Endothelial cell of umbilical vein (primary cell): ENCODE data around the gene BMP2K. TPM values are rescaled to one million over a fixed set of nuclear protein-coding genes. Genes with fewer than 3 reads are reported as not detected.
A peak's percentile ranks its signal among the peaks of the same experiment; 100 is the strongest.

Source experiments
- BruUV-seq: library from RNA; stranded (reverse); fragments of 400-500 nt; replicated peaks from 2 replicates; lab custom pipeline; 2021; lab: Mats Ljungman, UMichigan
- CTCF ChIA-PET: fragments of 300-600, 350-600 bp; sonication (Branson Sonifier 250); formaldehyde crosslinking; loops from one replicate; lab custom pipeline; 2021; ENCODE audit warnings: antibody characterized with exemption, inconsistent platforms; lab: Charles Lee
- POLR2A ChIA-PET: fragments of 300-600, 350-600 bp; sonication (Branson Sonifier 250); formaldehyde crosslinking; loops from one replicate; lab custom pipeline; 2021; ENCODE audit warnings: antibody characterized with exemption, inconsistent platforms; lab: Charles Lee
- DNase-seq: peaks from one replicate; pipeline ENCODE4 v3.0.0-alpha.2; 2011; ENCODE audit warnings: low read depth, low spot score
- FAIRE-seq: peaks from 2 replicates; lab custom pipeline; 2011; peaks lifted over from hg19 to GRCh38; lab: Jason Lieb, UNC
- H2AFZ ChIP-seq: 2 replicates; pipeline ENCODE4 v1.6.0; 2012; ENCODE audit warnings: low read depth, low read length, control low read depth, inconsistent platforms
- H3K27ac ChIP-seq: 2 replicates; pipeline ENCODE4 v1.5.1; 2011; ENCODE audit warnings: low read depth, mild to moderate bottlenecking, control low read depth, low read length, moderate library complexity; ENCODE audit not compliant: insufficient read depth
- H3K27me3 ChIP-seq, 2 experiments: 2 replicates each; pipeline versions ENCODE4 v1.6.0 to v1.6.1; 2011; ENCODE audit warnings: low read length in 2 of 2, mixed read lengths in 1 of 2; ENCODE audit not compliant: control insufficient read depth in 2 of 2, insufficient read depth in 2 of 2
- H3K36me3 ChIP-seq, 2 experiments: 2 replicates in 1 of 2; 3 replicates in 1 of 2; pipeline ENCODE4 v1.5.1; 2011; ENCODE audit warnings: low read length in 2 of 2, mild to moderate bottlenecking in 1 of 2, moderate library complexity in 1 of 2; ENCODE audit not compliant: control insufficient read depth in 2 of 2, insufficient read depth in 2 of 2; ENCODE audit errors: extremely low read depth in 1 of 2
- H3K4me1 ChIP-seq: 3 replicates; pipeline ENCODE4 v1.5.1; 2011; ENCODE audit warnings: mild to moderate bottlenecking, low read length; ENCODE audit not compliant: control insufficient read depth, insufficient read depth; ENCODE audit errors: extremely low read depth
- H3K4me2 ChIP-seq: 2 replicates; pipeline ENCODE4 v1.6.1; 2011; ENCODE audit warnings: low read length, control low read depth, mixed read lengths; ENCODE audit not compliant: insufficient read depth
- H3K4me3 ChIP-seq, 3 experiments: fragments of 200-600 bp in 1 of 3; sonication (generic), shearing (Covaris generic) in 1 of 3; replicated peaks in 1 of 3; 2 replicates each; pipeline ENCODE4 v1.5.1; 2011 to 2016; ENCODE audit warnings: control low read depth in 3 of 3, low read length in 3 of 3, mild to moderate bottlenecking in 2 of 3, inconsistent platforms in 1 of 3, low read depth in 1 of 3, moderate library complexity in 1 of 3; ENCODE audit not compliant: insufficient read depth in 1 of 3
- H3K79me2 ChIP-seq: 2 replicates; pipeline ENCODE4 v1.6.0; 2012; ENCODE audit warnings: low read length, inconsistent platforms; ENCODE audit not compliant: control insufficient read depth, insufficient read depth
- H3K9ac ChIP-seq: replicated peaks from 2 replicates; pipeline ENCODE3; 2011; ENCODE audit warnings: low read length, control low read depth; ENCODE audit not compliant: insufficient read depth; ENCODE audit errors: extremely low read depth
- H3K9me1 ChIP-seq: replicated peaks from 3 replicates; pipeline ENCODE4 v1.6.0; 2011; ENCODE audit warnings: mild to moderate bottlenecking, low read length; ENCODE audit not compliant: control insufficient read depth, insufficient read depth; ENCODE audit errors: extremely low read depth
- H3K9me3 ChIP-seq: replicated peaks from 2 replicates; pipeline ENCODE4 v1.5.1; 2012; ENCODE audit warnings: low read length, inconsistent platforms; ENCODE audit not compliant: control insufficient read depth, insufficient read depth
- H4K20me1 ChIP-seq: replicated peaks from 2 replicates; pipeline ENCODE3; 2011; ENCODE audit warnings: mild to moderate bottlenecking, low read length; ENCODE audit not compliant: control insufficient read depth, insufficient read depth; ENCODE audit errors: extremely low read depth
- EZH2 ChIP-seq: IDR thresholded peaks from 2 replicates; pipeline ENCODE4 v1.6.1; 2012; ENCODE audit warnings: borderline replicate concordance, low read depth, mild to moderate bottlenecking, moderate library complexity, low read length, inconsistent platforms; ENCODE audit not compliant: severe bottlenecking
- FOS ChIP-seq: IDR thresholded peaks from 2 replicates; pipeline ENCODE4 v1.6.1; 2011; ENCODE audit warnings: mild to moderate bottlenecking, low read length, moderate library complexity, borderline replicate concordance; ENCODE audit not compliant: insufficient read depth
- JUN ChIP-seq: IDR thresholded peaks from 2 replicates; pipeline ENCODE4 v1.6.1; 2011; ENCODE audit warnings: borderline replicate concordance, low read depth; ENCODE audit not compliant: insufficient read length, insufficient read depth
- MAX ChIP-seq: IDR thresholded peaks from 2 replicates; pipeline ENCODE4 v1.6.1; 2011; ENCODE audit not compliant: insufficient read depth, insufficient read length
- POLR2A ChIP-seq: IDR thresholded peaks from 2 replicates; pipeline ENCODE4 v1.6.1; 2012; ENCODE audit warnings: low read depth, mild to moderate bottlenecking, control low read depth, low read length
- POLR2AphosphoS5 ChIP-seq: IDR thresholded peaks from 2 replicates; pipeline ENCODE4 v1.6.1; 2012; ENCODE audit warnings: low read depth, mild to moderate bottlenecking, control low read depth, low read length, moderate library complexity; ENCODE audit not compliant: insufficient read depth
- dilution Hi-C: fragments of 300-500 bp; cut with MboI; formaldehyde crosslinking; loops from one replicate; pipeline ENCODE4 v1.15.0; 2019; ENCODE audit warnings: low sequenced_read_pairs; ENCODE audit not compliant: extremely low pct_ligation_motif_present
- intact Hi-C: fragments of 100-400 bp; cut with micrococcal nuclease; formaldehyde crosslinking; loops from one replicate; pipeline ENCODE4 v1.10.0; 2022
- polyA plus RNA-seq, 4 experiments: library from polyadenylated mRNA; depleted of rRNA in 3 of 4; stranded (reverse) in 3 of 4; unstranded in 1 of 4; fragments of >200 nt; gene quantifications; 2 replicates each; pipeline versions ENCODE4 v1.2.1 to v1.2.3, GENCODE V29; 2011 to 2012; ENCODE audit warnings: missing spikeins in 1 of 4
- total RNA-seq: library from RNA; stranded (reverse); gene quantifications from 2 replicates; pipeline ENCODE4 v1.2.3, GENCODE V29; 2021

Gene BMP2K
- total and polyA plus RNA-seq, 2 donors (not counting 3 experiments of a cell fraction or from before 2014, with no cell fraction given) = 16.1 to 37.9 TPM

- FAIRE-seq (peak; percentile 79), DNase-seq (peak; percentile 82)
- no peak for TF ChIP-seq JUN
- no peak for TF ChIP-seq MAX
- TF ChIP-seq EZH2 = no peak
- TF ChIP-seq FOS = no peak
- peak; percentile 95 for TF ChIP-seq POLR2AphosphoS5
- peak; percentile 94 for TF ChIP-seq POLR2A
- Histone ChIP-seq H3K4me1 (peaks cover 13% of the 10 kb centered on the region), H3K36me3 (no peaks in the 10 kb centered on the region), H3K9me3 (no peaks in the 10 kb centered on the region), H3K27ac (peak within 1 kb of the TSS; percentile 4), H4K20me1 (no peaks in the 10 kb centered on the region), H3K27me3 (peaks cover 6 to 7% of the 10 kb centered on the region in 2 experiments), H3K9me1 (no peaks in the 10 kb centered on the region), H3K79me2 (peaks cover 8% of the 10 kb centered on the region), H3K4me3 (peak within 1 kb of the TSS; percentile 56 to 84 (median 62)), H3K4me2 (peak within 1 kb of the TSS; percentile 96), H3K9ac (peak within 1 kb of the TSS; percentile 63), H2AFZ (peak within 1 kb of the TSS; percentile 91)
- intact Hi-C loops = loop anchor here (2.0 to 10.0 kb wide), 3 partner anchors 324 to 944 kb away; partner anchors contain the start of gene FRAS1
- BruUV-seq = no TSS peak
- POLR2A ChIA-PET = no interaction called here
- dilution Hi-C loops = no loop called here
- CTCF ChIA-PET = interaction anchor here (0.5 to 1.6 kb wide), 9 partner anchors 12 to 1277 kb away, joined by 3 to 5 read pairs (median 4); no protein-coding TSS in a partner anchor
Measured at GRCh38 chr4:78938868-78939666, 162.9 kb downstream of the BMP2K start, which contains the start of gene PAQR3. Gene PAQR3, minus strand, starts transcription at chr4:78939438. Its CDS starts 214 bp downstream, at chr4:78939224.
